MCF 10A (cell line): ENCODE results near the gene TATDN2. TPM values are rescaled to one million over a fixed set of nuclear protein-coding genes. Genes with fewer than 3 reads are reported as not detected.

Experiments
- BruUV-seq: library from RNA; stranded (reverse); fragments of 400-500 nt; replicated peaks from 2 replicates; lab custom pipeline; 2021; lab: Mats Ljungman, UMichigan
- CTCF ChIA-PET: fragments of 300-600 bp; sonication (Branson Sonifier 250); formaldehyde crosslinking; extraction: SDS; loops from one replicate; lab custom pipeline; 2021; ENCODE audit warnings: antibody characterized with exemption, inconsistent platforms; lab: Yijun Ruan, JAX
- POLR2A ChIA-PET: fragments of 300-600, 350-650 bp; sonication (Branson Sonifier 250); formaldehyde crosslinking; extraction: SDS; loops from one replicate; lab custom pipeline; 2020; ENCODE audit warnings: antibody characterized with exemption, inconsistent platforms; lab: Yijun Ruan, JAX
- DNase-seq: peaks from one replicate; pipeline ENCODE4 v3.0.0-alpha.2; 2018; ENCODE audit not compliant: unreplicated experiment
- H3K27ac Mint-ChIP-seq: one replicate; pipeline ENCODE4 v1.8.0; 2022; ENCODE audit warnings: mild to moderate bottlenecking, low read depth, mixed read lengths; ENCODE audit not compliant: unreplicated experiment
- H3K27me3 Mint-ChIP-seq: one replicate; pipeline ENCODE4 v1.8.0; 2022; ENCODE audit warnings: mixed read lengths; ENCODE audit not compliant: insufficient read depth, unreplicated experiment
- H3K36me3 Mint-ChIP-seq: one replicate; pipeline ENCODE4 v1.8.0; 2022; ENCODE audit warnings: mild to moderate bottlenecking, moderate library complexity, mixed read lengths; ENCODE audit not compliant: insufficient read depth, unreplicated experiment
- H3K4me1 Mint-ChIP-seq: one replicate; pipeline ENCODE4 v1.8.0; 2022; ENCODE audit warnings: mixed read lengths; ENCODE audit not compliant: insufficient read depth, unreplicated experiment
- H3K4me3 Mint-ChIP-seq: one replicate; pipeline ENCODE4 v1.8.0; 2022; ENCODE audit warnings: mild to moderate bottlenecking, moderate library complexity, mixed read lengths; ENCODE audit not compliant: unreplicated experiment
- H3K9me3 Mint-ChIP-seq: one replicate; pipeline ENCODE4 v1.8.0; 2022; ENCODE audit warnings: mixed read lengths; ENCODE audit not compliant: unreplicated experiment
- intact Hi-C: fragments of 100-400 bp; cut with micrococcal nuclease; formaldehyde crosslinking; loops from 2 replicates; pipeline ENCODE4 v1.14.1; 2022
- total RNA-seq: library from RNA; stranded (reverse); gene quantifications from 2 replicates; pipeline ENCODE4 v1.2.3, GENCODE V29; 2022
- TF ChIP-seq, protein P1 (sequence below): fragments of 200-600 bp; IDR thresholded peaks from one replicate; pipeline ENCODE4 v1.8.0; 2022; ENCODE audit warnings: antibody characterized with exemption, mild to moderate bottlenecking; ENCODE audit not compliant: unreplicated experiment

The TATDN2 gene
- total RNA-seq, 1 experiment from 2014 or later, result 25.9 TPM

DNA sequence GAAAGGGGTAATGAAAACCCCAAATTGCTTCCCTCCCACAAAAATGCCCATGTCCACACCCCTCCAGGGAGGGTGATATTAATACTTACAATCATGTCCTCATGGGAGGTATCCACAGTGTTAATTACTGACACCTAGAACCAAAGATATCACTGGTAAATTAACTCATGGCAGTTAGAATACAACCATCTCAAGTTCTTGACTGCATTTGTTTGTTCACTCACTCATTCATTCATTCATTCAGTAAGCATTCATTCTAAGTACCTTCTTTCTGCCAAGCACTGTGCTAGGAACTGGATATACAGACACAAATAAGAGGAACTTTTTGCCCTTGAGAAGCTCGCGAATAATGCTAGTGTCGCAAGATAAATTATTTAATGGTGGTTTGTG lies 69.7 kb downstream of the TATDN2 start:
- Mint-ChIP-seq H3K9me3 (no peaks in the 10 kb centered on the region), H3K36me3 (peaks cover 55% of the 10 kb centered on the region), H3K27me3 (no peaks in the 10 kb centered on the region), H3K4me3 (no peak overlapping the region), H3K4me1 (peaks cover 6% of the 10 kb centered on the region), H3K27ac (no peak overlapping the region)
- TF ChIP-seq, protein P1, sequence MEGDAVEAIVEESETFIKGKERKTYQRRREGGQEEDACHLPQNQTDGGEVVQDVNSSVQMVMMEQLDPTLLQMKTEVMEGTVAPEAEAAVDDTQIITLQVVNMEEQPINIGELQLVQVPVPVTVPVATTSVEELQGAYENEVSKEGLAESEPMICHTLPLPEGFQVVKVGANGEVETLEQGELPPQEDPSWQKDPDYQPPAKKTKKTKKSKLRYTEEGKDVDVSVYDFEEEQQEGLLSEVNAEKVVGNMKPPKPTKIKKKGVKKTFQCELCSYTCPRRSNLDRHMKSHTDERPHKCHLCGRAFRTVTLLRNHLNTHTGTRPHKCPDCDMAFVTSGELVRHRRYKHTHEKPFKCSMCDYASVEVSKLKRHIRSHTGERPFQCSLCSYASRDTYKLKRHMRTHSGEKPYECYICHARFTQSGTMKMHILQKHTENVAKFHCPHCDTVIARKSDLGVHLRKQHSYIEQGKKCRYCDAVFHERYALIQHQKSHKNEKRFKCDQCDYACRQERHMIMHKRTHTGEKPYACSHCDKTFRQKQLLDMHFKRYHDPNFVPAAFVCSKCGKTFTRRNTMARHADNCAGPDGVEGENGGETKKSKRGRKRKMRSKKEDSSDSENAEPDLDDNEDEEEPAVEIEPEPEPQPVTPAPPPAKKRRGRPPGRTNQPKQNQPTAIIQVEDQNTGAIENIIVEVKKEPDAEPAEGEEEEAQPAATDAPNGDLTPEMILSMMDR, result no peak
- no TSS peak for BruUV-seq
- intact Hi-C loops, result no loop called here
- ChIA-PET CTCF (no interaction called here), POLR2A (no interaction called here)
- DNase-seq, result no peak

DNA sequence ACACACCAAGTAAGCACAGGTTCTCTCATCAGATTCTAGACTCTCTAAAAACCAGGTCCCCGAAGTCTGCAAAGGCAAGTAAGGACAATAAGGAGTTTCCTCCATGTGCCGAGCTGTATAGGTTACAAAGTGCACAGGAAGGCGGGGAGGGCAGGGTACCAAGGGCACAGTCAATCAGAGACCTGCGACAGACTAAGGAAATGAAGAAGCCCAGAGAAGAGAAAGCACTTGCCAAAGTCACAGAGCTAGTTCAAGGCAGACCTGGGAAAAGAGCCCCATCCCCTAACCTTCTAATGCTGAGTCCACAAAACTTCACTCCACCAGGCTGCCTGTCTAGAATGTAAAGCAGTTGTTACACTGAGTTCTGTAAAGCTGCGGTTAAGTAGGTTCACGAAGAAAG lies 71.0 kb downstream of the TATDN2 start:
- intact Hi-C loops, result no loop called here
- H3K4me3 Mint-ChIP-seq, result peak overlapping the region; percentile 82
- TF ChIP-seq, protein P1, result no peak
- CTCF ChIA-PET, result no interaction called here
- POLR2A ChIA-PET, result interaction anchor here (1.2 kb wide), 1 partner anchor 45 kb away, joined by 3 read pairs; no protein-coding TSS in a partner anchor
- no TSS peak for BruUV-seq
- no peak for DNase-seq
- peaks cover 6% of the 10 kb centered on the region for H3K4me1 Mint-ChIP-seq
- H3K36me3 Mint-ChIP-seq, result peaks cover 43% of the 10 kb centered on the region
- peaks cover 4% of the 10 kb centered on the region for H3K27me3 Mint-ChIP-seq
- H3K9me3 Mint-ChIP-seq, result no peaks in the 10 kb centered on the region
- peak overlapping the region; percentile 95 for H3K27ac Mint-ChIP-seq

DNA sequence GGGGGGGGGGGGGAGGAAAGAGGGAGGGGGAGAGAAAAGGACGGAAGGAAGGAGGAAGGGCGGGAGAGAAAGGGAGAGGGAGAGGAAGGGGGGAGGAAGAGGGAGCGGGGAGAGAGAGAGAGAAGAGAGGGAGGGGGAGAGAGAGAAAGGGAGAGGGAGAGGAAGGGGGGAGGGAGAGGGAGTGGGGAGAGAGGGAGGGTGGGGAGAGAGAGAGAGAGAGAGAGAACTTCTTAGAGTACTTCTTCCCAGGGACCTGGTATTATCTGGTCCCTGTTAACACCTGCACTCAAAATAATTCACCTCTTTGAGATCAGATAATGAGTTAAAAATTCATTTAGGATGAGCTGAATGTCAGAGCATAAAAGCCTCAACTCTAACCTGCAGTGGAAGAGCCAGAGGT lies 71.5 kb downstream of the TATDN2 start:
- no TSS peak for BruUV-seq
- intact Hi-C loops, result no loop called here
- Mint-ChIP-seq H3K4me3 (peak overlapping the region; percentile 82), H3K27ac (peak overlapping the region; percentile 95), H3K36me3 (peaks cover 38% of the 10 kb centered on the region), H3K4me1 (peaks cover 6% of the 10 kb centered on the region), H3K9me3 (no peaks in the 10 kb centered on the region), H3K27me3 (peaks cover 9% of the 10 kb centered on the region)
- TF ChIP-seq, protein P1, result no peak
- ChIA-PET CTCF (interaction anchor here (0.7 kb wide), 1 partner anchor 19 kb away, joined by 3 read pairs; no protein-coding TSS in a partner anchor), POLR2A (interaction anchor here (0.9 to 1.2 kb wide), 5 partner anchors 14 to 46 kb away, joined by 3 to 5 read pairs (median 3); no protein-coding TSS in a partner anchor)
- DNase-seq, result no peak

DNA sequence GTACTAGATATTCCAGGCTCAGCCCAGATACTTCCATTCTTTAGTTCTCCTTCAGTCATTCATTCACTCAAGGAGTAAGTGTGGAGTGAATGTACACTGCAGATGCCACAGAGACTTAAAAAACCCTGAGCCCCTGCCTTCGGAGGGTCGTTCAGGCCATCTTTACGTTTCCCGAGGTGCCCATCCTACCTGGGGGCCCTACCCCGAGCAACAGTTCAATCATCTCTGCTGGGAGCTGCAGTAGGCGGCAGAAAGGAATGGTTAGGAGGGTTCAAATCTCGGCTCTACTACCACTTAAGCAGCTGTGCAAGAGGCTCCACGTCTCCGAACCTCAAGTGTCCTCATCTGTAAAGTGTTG lies 72.0 kb downstream of the TATDN2 start:
- intact Hi-C loops, result no loop called here
- Mint-ChIP-seq H3K27ac (peak overlapping the region; percentile 95), H3K36me3 (peaks cover 33% of the 10 kb centered on the region), H3K4me1 (peaks cover 6% of the 10 kb centered on the region), H3K9me3 (no peaks in the 10 kb centered on the region), H3K4me3 (peak overlapping the region; percentile 82), H3K27me3 (peaks cover 14% of the 10 kb centered on the region)
- no peak for DNase-seq
- ChIA-PET POLR2A (interaction anchor here (0.5 to 1.6 kb wide), 15 partner anchors 8 to 528 kb away, joined by 3 to 7 read pairs (median 3); partner anchors contain the start of genes ARPC4, TADA3 and TATDN2), CTCF (interaction anchor here (0.7 to 1.3 kb wide), 5 partner anchors 11 to 472 kb away, joined by 3 to 4 read pairs (median 3); no protein-coding TSS in a partner anchor)
- TF ChIP-seq, protein P1, result no peak
- no TSS peak for BruUV-seq
